NCI-H2081 (cell line): ENCODE data around the gene DRC1.

Experiments
- DNase-seq, 2 experiments: peaks; one replicate each; lab custom pipeline; 2025; lab: John Stamatoyannopoulos, UW

Gene DRC1

DNA sequence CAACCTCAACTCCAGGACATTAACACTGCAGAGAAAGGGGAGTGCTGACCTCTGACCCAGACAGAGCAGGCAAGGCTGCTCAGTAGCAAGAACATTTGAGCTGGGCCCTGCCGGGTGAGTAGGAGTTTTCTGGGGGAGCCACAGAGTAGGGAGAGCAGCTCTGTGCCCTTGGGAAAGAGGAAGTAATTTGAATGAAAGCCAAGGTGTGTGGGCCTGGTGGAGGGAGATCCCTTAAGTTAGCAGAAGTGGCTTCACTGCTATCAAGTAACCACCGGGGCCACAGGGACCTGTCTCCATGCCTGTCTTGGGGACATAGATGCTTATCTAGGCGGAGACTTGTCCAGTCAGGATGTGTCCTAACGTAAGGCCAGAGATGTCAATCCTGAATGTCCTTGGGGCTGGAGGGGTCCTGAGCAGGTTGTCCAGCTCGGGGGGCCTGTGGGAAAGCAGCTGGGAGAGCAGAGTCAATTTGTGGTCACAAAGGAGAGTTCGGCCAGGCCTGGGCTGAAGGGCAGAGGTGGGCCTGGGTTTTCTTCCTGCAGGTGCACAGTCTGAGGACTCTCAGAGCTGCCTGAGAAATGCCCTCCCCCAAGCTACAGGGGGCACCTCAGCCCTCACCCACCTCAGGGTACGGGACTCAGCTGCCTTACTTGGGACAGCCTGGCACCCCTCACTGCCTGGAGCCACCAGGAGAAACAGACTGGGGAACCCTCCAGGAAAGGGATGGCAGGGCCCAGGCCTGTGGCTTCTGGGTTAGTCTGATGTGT is 91.2 kb downstream of the DRC1 start:
- DNase-seq: no peak

DNA sequence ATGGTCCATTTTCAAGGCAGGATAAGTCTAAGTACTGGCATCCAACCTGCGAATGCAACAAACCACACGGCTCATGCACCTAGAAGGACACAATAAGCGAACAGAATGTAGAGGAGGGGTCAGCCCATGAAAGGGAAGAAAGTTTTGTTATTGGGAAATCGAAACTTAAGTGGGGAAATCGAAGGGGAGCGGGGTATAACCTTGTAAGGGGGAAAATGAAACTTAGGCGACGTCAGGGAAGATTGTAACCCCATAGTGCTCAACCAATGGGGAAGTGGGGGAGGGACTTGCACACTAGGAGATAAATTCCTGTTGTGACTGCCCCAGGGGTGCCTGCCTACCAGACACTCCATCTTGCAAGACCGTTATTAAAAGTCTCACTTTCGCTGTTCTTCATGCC is 91.8 kb downstream of the DRC1 start:
- DNase-seq: no peak

- no peak for DNase-seq
Measured at GRCh38 chr2:26494199-26494598, 92.5 kb downstream of the DRC1 start.

GRCh38 chr2:26494891-26495290 is 93.2 kb downstream of the DRC1 start:
- DNase-seq: no peak

DNA sequence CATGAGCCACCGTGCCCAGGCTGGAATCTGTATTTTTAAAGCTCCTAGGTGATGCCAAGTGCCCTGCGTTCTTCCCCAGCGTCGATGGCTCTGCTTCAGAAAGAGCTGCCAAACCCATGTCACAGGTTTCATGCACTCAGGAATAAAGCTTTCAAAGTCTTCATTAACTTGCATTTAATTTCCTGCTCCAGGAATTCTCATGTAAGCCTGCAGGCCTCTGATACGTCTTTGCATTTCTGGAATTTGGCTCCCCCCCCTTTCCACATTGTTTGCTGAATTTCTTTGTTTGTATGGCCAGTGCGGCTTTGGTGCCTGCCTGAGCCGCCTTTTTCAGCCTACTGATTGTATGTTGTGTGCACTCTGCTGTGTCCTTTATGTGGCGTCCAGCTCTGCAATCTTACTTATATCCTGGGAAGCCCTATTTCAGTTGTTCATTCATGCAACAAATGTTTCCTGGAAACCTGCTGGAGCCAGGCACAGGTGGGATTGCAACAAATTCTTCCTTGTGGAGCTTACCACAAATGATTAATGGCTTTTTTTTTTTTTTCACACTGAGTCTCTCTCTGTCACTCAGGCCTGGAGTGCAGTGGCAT is 94.1 kb downstream of the DRC1 start:
- peak in 1 of 2 experiments; percentile 60 for DNase-seq

DNA sequence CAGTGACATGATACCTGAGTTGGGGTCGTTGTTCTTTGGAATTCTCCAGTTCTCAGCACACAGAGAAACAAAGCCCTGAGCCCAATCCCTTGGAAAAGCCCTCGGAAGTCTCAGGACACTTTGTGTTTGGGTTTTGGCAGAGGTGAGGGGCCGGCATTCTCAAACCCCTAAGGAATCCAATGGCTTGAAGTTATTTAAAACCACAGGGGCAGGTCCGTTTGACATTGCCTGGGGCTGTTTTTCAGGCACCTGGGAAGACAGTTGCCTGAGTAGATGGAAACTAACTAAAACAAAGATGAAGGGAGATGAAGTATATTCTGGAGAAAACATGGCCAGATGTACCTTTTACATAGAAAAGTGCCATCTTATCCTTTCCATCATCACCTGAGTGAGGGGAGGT is 98.7 kb downstream of the DRC1 start:
- no peak for DNase-seq

GRCh38 chr2:26503231-26503880 is 101.6 kb downstream of the DRC1 start:
- peak; percentile 84 to 85 for DNase-seq

DNA sequence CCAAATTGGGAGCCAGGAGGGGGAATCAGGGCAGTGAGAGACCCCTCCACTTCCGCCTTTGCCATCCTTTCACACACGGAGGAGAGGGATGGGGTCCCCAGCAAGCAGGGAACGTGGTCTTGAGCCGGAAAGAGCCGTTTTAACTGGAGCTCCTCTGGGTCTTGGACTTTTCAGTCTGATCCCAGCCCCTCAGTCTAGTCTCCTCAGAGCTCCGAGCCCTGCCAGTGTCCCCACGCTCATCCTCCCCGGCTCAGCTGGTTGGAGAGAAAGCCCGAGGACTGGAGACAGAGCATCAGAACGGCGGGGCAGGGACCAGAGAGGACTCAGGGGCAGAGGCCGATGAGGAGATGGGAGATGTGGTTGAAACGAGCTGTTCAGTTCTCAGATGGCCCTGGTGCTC is 102.3 kb downstream of the DRC1 start:
- no peak for DNase-seq

- DNase-seq: no peak
Measured at GRCh38 chr2:26506279-26506678, 104.6 kb downstream of the DRC1 start.
